OCI-LY7 (cell line): ENCODE data around the gene POU2AF1. TPM values are rescaled to one million over a fixed set of nuclear protein-coding genes. Genes with fewer than 3 reads are reported as not detected.
A peak's percentile ranks its signal among the peaks of the same experiment; 100 is the strongest.

ENCODE experiments used
- BruUV-seq: library from RNA; stranded (reverse); fragments of 400-500 nt; replicated peaks from 2 replicates; lab custom pipeline; 2021; lab: Mats Ljungman, UMichigan
- CTCF ChIA-PET: fragments of 300-600 bp; sonication (Branson Sonifier 250); formaldehyde crosslinking; loops from one replicate; lab custom pipeline; 2022; ENCODE audit warnings: antibody characterized with exemption; ENCODE audit not compliant: unreplicated experiment; lab: Charles Lee
- POLR2A ChIA-PET: fragments of 300-600 bp; sonication (Branson Sonifier 250); formaldehyde crosslinking; loops from one replicate; lab custom pipeline; 2022; ENCODE audit warnings: antibody characterized with exemption; lab: Charles Lee
- DNase-seq: peaks from one replicate; pipeline ENCODE4 v3.0.0-alpha.2; 2015; ENCODE audit warnings: low spot score
- H2AFZ ChIP-seq: fragments of 200-600 bp; sonication (generic), shearing (Covaris generic); 2 replicates; pipeline ENCODE4 v1.6.1; 2014; ENCODE audit warnings: mild to moderate bottlenecking, antibody characterized with exemption, low read length, moderate library complexity
- H3K27ac ChIP-seq: fragments of 200-600 bp; sonication (generic); 2 replicates; pipeline ENCODE4 v1.5.1; 2014; ENCODE audit warnings: mixed run types, low read depth, mild to moderate bottlenecking, moderate library complexity, low read length, inconsistent platforms; ENCODE audit not compliant: poor library complexity, severe bottlenecking
- H3K36me3 ChIP-seq: fragments of 200-600 bp; sonication (generic); 2 replicates; pipeline ENCODE4 v1.6.1; 2014; ENCODE audit warnings: mild to moderate bottlenecking, antibody characterized with exemption, low read length, moderate library complexity, mixed read lengths; ENCODE audit not compliant: insufficient read depth
- H3K4me1 ChIP-seq: fragments of 200-600 bp; sonication (generic); 2 replicates; pipeline ENCODE4 v1.5.1; 2014; ENCODE audit warnings: mild to moderate bottlenecking, low read length; ENCODE audit not compliant: insufficient read depth, poor library complexity, severe bottlenecking
- H3K4me2 ChIP-seq: fragments of 200-600 bp; sonication (generic); 2 replicates; pipeline ENCODE4 v1.6.1; 2014; ENCODE audit warnings: mild to moderate bottlenecking, low read length
- H3K4me3 ChIP-seq: fragments of 200-600 bp; sonication (generic); 2 replicates; pipeline ENCODE4 v1.5.1; 2014; ENCODE audit warnings: mild to moderate bottlenecking, low read depth, low read length; ENCODE audit not compliant: poor library complexity, severe bottlenecking
- H3K79me2 ChIP-seq: fragments of 200-600 bp; sonication (generic); 2 replicates; pipeline ENCODE4 v1.6.1; 2016; ENCODE audit warnings: low read depth, mild to moderate bottlenecking, low read length, moderate library complexity, mixed read lengths; ENCODE audit not compliant: insufficient read depth
- H3K9me2 ChIP-seq: fragments of 200-600 bp; sonication (generic); 2 replicates; pipeline ENCODE4 v1.6.1; 2016; ENCODE audit warnings: mild to moderate bottlenecking, low read length, mixed read lengths; ENCODE audit not compliant: insufficient read depth
- H3K9me3 ChIP-seq: fragments of 200-600 bp; sonication (generic); 2 replicates; pipeline ENCODE4 v1.6.1; 2014; ENCODE audit warnings: mild to moderate bottlenecking, mixed run types, low read length, mixed read lengths
- H4K20me1 ChIP-seq: fragments of 200-600 bp; sonication (generic); 2 replicates; pipeline ENCODE4 v1.6.1; 2014; ENCODE audit warnings: mild to moderate bottlenecking, antibody characterized with exemption, low read length, moderate library complexity, mixed read lengths; ENCODE audit not compliant: insufficient read depth
- CTCF ChIP-seq: fragments of 200-600 bp; sonication (generic); conservative IDR thresholded peaks from 2 replicates; pipeline ENCODE4 v1.5.1; 2014; ENCODE audit warnings: mild to moderate bottlenecking, antibody characterized with exemption, low read length, moderate library complexity, mixed read lengths
- EZH2phosphoT487 ChIP-seq: fragments of 200-600 bp; sonication (generic); IDR thresholded peaks from 2 replicates; pipeline ENCODE4 v1.6.1; 2018; ENCODE audit warnings: low read depth, borderline replicate concordance, mild to moderate bottlenecking, mixed run types, antibody characterized with exemption, low read length, moderate library complexity, mixed read lengths
- intact Hi-C: fragments of 100-400 bp; cut with micrococcal nuclease; formaldehyde crosslinking; loops from one replicate; pipeline ENCODE4 v1.10.0; 2022; ENCODE audit not compliant: unreplicated experiment
- total RNA-seq, 2 experiments: library from RNA; depleted of rRNA in 1 of 2; stranded (reverse); fragments of >200 nt in 1 of 2; shearing (Covaris generic) in 1 of 2; gene quantifications; 2 replicates each; pipeline ENCODE4 v1.2.3, GENCODE V29; 2014 to 2022

The POU2AF1 gene
- total RNA-seq, 2 experiments from 2014 or later: 86.1 to 285 TPM

GRCh38 chr11:111423250-111423615 is 44.2 kb upstream of the POU2AF1 start:
- no peak for DNase-seq
- Histone ChIP-seq H3K4me3 (no peak overlapping the region), H3K79me2 (no peaks in the 10 kb centered on the region; the same call in 1 of the 2 replicates), H3K9me2 (no peaks in the 10 kb centered on the region), H4K20me1 (no peaks in the 10 kb centered on the region; the same call in 1 of the 2 replicates), H3K27ac (no peak overlapping the region), H3K36me3 (0 out of 2 replicates have a peak, but pooled peaks cover 9% of the 10 kb centered on the region), H3K4me2 (peak overlapping the region; percentile 31; the same call in 1 of the 2 replicates), H2AFZ (peak overlapping the region; percentile 45; the same call in 1 of the 2 replicates), H3K9me3 (peaks cover 9% of the 10 kb centered on the region; the same call in 1 of the 2 replicates), H3K4me1 (peaks cover 60% of the 10 kb centered on the region)
- intact Hi-C loops: loop anchor here (1.0 to 2.0 kb wide), 5 partner anchors 24 to 192 kb away; no protein-coding TSS in a partner anchor
- POLR2A ChIA-PET: interaction anchor here (0.6 to 17.9 kb wide), 9 partner anchors 13 to 1094 kb away, joined by 3 to 577 read pairs (median 4); partner anchors contain the start of gene POU2AF1
- TF ChIP-seq EZH2phosphoT487: no peak
- peak; percentile 56 for TF ChIP-seq CTCF
- BruUV-seq: no TSS peak
- CTCF ChIA-PET: interaction anchor here (0.6 to 1.9 kb wide), 12 partner anchors 16 to 1222 kb away, joined by 3 to 15 read pairs (median 4); partner anchors contain the start of gene POU2AF1

- peaks cover 9% of the 10 kb centered on the region; the same call in 1 of the 2 replicates for H3K9me3 ChIP-seq
- ChIA-PET CTCF (interaction anchor here (0.6 to 2.4 kb wide), 16 partner anchors 8 to 1222 kb away, joined by 3 to 15 read pairs (median 4); partner anchors contain the start of gene POU2AF1), POLR2A (interaction anchor here (1.0 to 17.9 kb wide), 7 partner anchors 33 to 140 kb away, joined by 3 to 577 read pairs (median 4); partner anchors contain the start of gene POU2AF1)
- 0 out of 2 replicates have a peak, but pooled peaks cover 9% of the 10 kb centered on the region for H3K36me3 ChIP-seq
- peak overlapping the region; percentile 38; the same call in 1 of the 2 replicates for H2AFZ ChIP-seq
- H3K4me2 ChIP-seq: peak overlapping the region; percentile 44
- H4K20me1 ChIP-seq: no peaks in the 10 kb centered on the region; the same call in 1 of the 2 replicates
- BruUV-seq: no TSS peak
- peaks cover 62% of the 10 kb centered on the region for H3K4me1 ChIP-seq
- peak; percentile 92 for DNase-seq
- intact Hi-C loops: loop anchor here (1.0 to 2.0 kb wide), 5 partner anchors 23 to 191 kb away; no protein-coding TSS in a partner anchor
- TF ChIP-seq EZH2phosphoT487: no peak
- peak; percentile 99 for TF ChIP-seq CTCF
- H3K27ac ChIP-seq: peak overlapping the region; percentile 67
- no peak overlapping the region for H3K4me3 ChIP-seq
- H3K79me2 ChIP-seq: no peaks in the 10 kb centered on the region; the same call in 1 of the 2 replicates
- no peaks in the 10 kb centered on the region for H3K9me2 ChIP-seq
These were observed 43.6 kb upstream of the POU2AF1 start for GRCh38 chr11:111422494-111423249.
